Nephron progenitor cell (in vitro differentiated cells): ENCODE measurements around the gene GLIPR2.

ENCODE experiments used
- DNase-seq: peaks from one replicate; pipeline ENCODE4 v3.0.0; 2021
- H3K27ac Mint-ChIP-seq: 2 replicates; pipeline ENCODE4 v1.8.0; 2021; ENCODE audit warnings: mild to moderate bottlenecking, moderate library complexity, mixed read lengths
- H3K27me3 Mint-ChIP-seq: 2 replicates; pipeline ENCODE4 v1.8.0; 2021; ENCODE audit warnings: mild to moderate bottlenecking, low read depth, mixed read lengths; ENCODE audit not compliant: poor library complexity
- H3K36me3 Mint-ChIP-seq: 2 replicates; pipeline ENCODE4 v1.8.0; 2021; ENCODE audit warnings: low read depth, mixed read lengths
- H3K4me1 Mint-ChIP-seq: 2 replicates; pipeline ENCODE4 v1.8.0; 2021; ENCODE audit warnings: mixed read lengths
- H3K4me3 Mint-ChIP-seq: 2 replicates; pipeline ENCODE4 v1.8.0; 2021; ENCODE audit warnings: mild to moderate bottlenecking, moderate library complexity, mixed read lengths
- H3K9me3 Mint-ChIP-seq: 2 replicates; pipeline ENCODE4 v1.8.0; 2021; ENCODE audit warnings: mild to moderate bottlenecking, moderate library complexity, mixed read lengths
- CTCF ChIP-seq: fragments of 200-600 bp; sonication (generic); IDR thresholded peaks from 2 replicates; pipeline ENCODE4 v1.5.0; 2021; ENCODE audit warnings: antibody characterized with exemption

GLIPR2 gene

GRCh38 chr9:36142510-36143244 lies 6.1 kb downstream of the GLIPR2 start:
- peaks cover 62% of the 10 kb centered on the region for H3K4me1 Mint-ChIP-seq
- peaks cover 17% of the 10 kb centered on the region for H3K27me3 Mint-ChIP-seq
- no peak for TF ChIP-seq CTCF
- H3K27ac Mint-ChIP-seq, result no peak overlapping the region
- H3K9me3 Mint-ChIP-seq, result peaks cover 14% of the 10 kb centered on the region
- H3K4me3 Mint-ChIP-seq, result no peak overlapping the region
- no peak for DNase-seq
- peaks cover 33% of the 10 kb centered on the region for H3K36me3 Mint-ChIP-seq

GRCh38 chr9:36143245-36143641 lies 6.7 kb downstream of the GLIPR2 start:
- H3K27ac Mint-ChIP-seq, result no peak overlapping the region
- H3K4me3 Mint-ChIP-seq, result no peak overlapping the region
- peaks cover 14% of the 10 kb centered on the region for H3K9me3 Mint-ChIP-seq
- DNase-seq, result no peak
- TF ChIP-seq CTCF, result no peak
- H3K27me3 Mint-ChIP-seq, result peaks cover 11% of the 10 kb centered on the region
- H3K36me3 Mint-ChIP-seq, result peaks cover 35% of the 10 kb centered on the region
- H3K4me1 Mint-ChIP-seq, result peaks cover 59% of the 10 kb centered on the region

GRCh38 chr9:36144309-36145232 lies 8.0 kb downstream of the GLIPR2 start:
- no peak for TF ChIP-seq CTCF
- Mint-ChIP-seq H3K27ac (peak overlapping the region; percentile 30), H3K4me1 (peaks cover 48% of the 10 kb centered on the region), H3K9me3 (peaks cover 14% of the 10 kb centered on the region), H3K27me3 (peaks cover 4% of the 10 kb centered on the region), H3K36me3 (peaks cover 35% of the 10 kb centered on the region), H3K4me3 (no peak overlapping the region)
- no peak for DNase-seq

- H3K9me3 Mint-ChIP-seq, result peaks cover 14% of the 10 kb centered on the region
- no peak for DNase-seq
- no peak for TF ChIP-seq CTCF
- H3K36me3 Mint-ChIP-seq, result peaks cover 35% of the 10 kb centered on the region
- no peak overlapping the region for H3K27ac Mint-ChIP-seq
- H3K4me1 Mint-ChIP-seq, result peaks cover 35% of the 10 kb centered on the region
- no peak overlapping the region for H3K4me3 Mint-ChIP-seq
- H3K27me3 Mint-ChIP-seq, result no peaks in the 10 kb centered on the region
Measured at GRCh38 chr9:36145970-36146369, 9.4 kb downstream of the GLIPR2 start.

- H3K27me3 Mint-ChIP-seq, result no peaks in the 10 kb centered on the region
- H3K4me1 Mint-ChIP-seq, result peaks cover 28% of the 10 kb centered on the region
Measured at GRCh38 chr9:36146651-36147050, 10.1 kb downstream of the GLIPR2 start.

More at GRCh38 chr9:36146651-36147050, 10.1 kb downstream of the GLIPR2 start:
- no peak for DNase-seq
- Mint-ChIP-seq H3K27ac (no peak overlapping the region), H3K36me3 (peaks cover 35% of the 10 kb centered on the region), H3K4me3 (no peak overlapping the region), H3K9me3 (peaks cover 14% of the 10 kb centered on the region)
- TF ChIP-seq CTCF, result no peak
